ENCODE data around the gene MARK3.
A peak's percentile ranks its signal among the peaks of the same experiment; 100 is the strongest.

The MARK3 gene

DNA sequence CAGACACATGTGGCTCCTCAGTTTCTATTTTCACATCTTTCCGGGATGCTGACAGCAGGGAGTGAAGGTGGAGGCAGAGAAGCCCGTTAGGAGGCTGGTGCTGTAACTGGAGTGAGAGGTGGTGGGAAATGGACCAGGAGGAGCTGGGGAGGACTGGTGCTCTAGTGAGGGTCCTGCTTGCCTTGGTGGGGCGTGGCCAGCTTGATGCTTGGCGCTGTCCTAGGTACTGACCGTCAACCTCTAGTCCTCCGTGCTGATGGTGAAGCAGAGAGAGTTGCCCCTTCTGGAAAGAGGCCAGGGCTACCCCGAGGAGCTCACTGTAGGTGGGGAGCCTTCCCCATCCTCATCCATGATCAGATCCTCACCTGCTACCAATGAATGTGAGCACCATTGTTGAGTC, 145.2 kb downstream of the MARK3 start:
- H3K9me3 ChIP-seq (ENCODE audit: insufficient read depth, low read depth, low read length): no peaks in the 10 kb centered on the region
- H3K36me3 ChIP-seq (ENCODE audit: insufficient read depth, low read length): peaks cover 20% of the 10 kb centered on the region; the same call in 1 of the 2 replicates
- no peak overlapping the region for H3K9ac ChIP-seq (ENCODE audit: low read depth, low read length)
- no peak overlapping the region for H3K27ac ChIP-seq (ENCODE audit: low read depth, low read length)
- 71% methylated on average over 7 of the region's 7 CpGs for WGBS
- no peaks in the 10 kb centered on the region for H3K27me3 ChIP-seq (ENCODE audit: insufficient read depth, low read length)
- H3K4me3 ChIP-seq (ENCODE audit: low read length): 0 out of 2 replicates have a peak overlapping the region, but pooled peaks have one; percentile 98
- H3K4me1 ChIP-seq (ENCODE audit: insufficient read depth, low read length): peaks cover 2% of the 10 kb centered on the region; the same call in 1 of the 2 replicates

GRCh38 chr14:103530831-103531230, 145.6 kb downstream of the MARK3 start:
- Histone ChIP-seq H3K4me3 (ENCODE audit: low read length) (no peak overlapping the region), H3K4me1 (ENCODE audit: insufficient read depth, low read length) (peaks cover 2% of the 10 kb centered on the region; the same call in 1 of the 2 replicates), H3K9ac (ENCODE audit: low read depth, low read length) (no peak overlapping the region), H3K27ac (ENCODE audit: low read depth, low read length) (no peak overlapping the region), H3K9me3 (ENCODE audit: insufficient read depth, low read depth, low read length) (no peaks in the 10 kb centered on the region), H3K27me3 (ENCODE audit: insufficient read depth, low read length) (no peaks in the 10 kb centered on the region), H3K36me3 (ENCODE audit: insufficient read depth, low read length) (peaks cover 22% of the 10 kb centered on the region; the same call in 1 of the 2 replicates)
- 93% methylated on average over 11 of the region's 11 CpGs for whole genome bisulfite sequencing

DNA sequence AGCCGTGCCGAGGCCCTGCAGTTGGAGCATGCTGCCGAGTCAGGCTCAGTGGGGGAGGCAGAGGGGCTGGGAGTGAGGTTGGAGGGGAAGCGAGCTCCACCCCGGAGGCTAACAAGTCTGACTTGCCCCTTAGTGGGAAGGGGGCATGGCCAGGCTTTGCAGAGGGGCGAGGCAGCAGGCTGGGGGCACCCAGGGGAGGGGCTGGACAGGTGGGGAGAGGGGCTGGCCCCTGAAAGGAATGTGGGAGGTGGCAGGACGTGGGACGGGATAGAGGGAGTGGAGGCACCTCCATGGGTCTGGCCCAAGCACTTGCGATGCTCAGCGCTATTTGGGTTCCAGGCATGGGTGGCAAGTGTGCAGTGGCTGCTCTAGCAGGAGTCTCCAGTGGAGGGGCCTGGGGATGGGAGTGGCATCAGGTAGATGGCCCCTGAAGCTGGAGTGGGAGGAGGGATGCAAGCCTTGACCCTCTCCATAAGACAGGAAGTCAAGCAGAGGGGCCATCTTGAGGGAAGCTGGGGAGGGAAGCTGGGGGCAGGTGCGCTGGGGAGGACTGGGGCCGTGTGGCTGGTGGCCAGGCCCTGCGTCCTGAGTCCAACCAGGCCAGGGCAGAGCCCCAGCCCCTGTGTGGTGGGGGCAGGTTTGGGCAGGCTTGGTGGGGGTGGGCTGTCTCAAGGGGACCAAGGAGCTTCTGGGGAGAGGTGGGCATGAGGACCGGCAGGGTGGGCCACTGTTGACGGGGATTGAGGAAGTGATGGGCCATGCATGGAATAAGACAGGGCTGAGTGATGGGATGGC, 146.4 kb downstream of the MARK3 start:
- Histone ChIP-seq H3K4me1 (ENCODE audit: insufficient read depth, low read length) (peaks cover 2% of the 10 kb centered on the region; the same call in 1 of the 2 replicates), H3K9ac (ENCODE audit: low read depth, low read length) (no peak overlapping the region), H3K9me3 (ENCODE audit: insufficient read depth, low read depth, low read length) (no peaks in the 10 kb centered on the region), H3K27me3 (ENCODE audit: insufficient read depth, low read length) (no peaks in the 10 kb centered on the region), H3K36me3 (ENCODE audit: insufficient read depth, low read length) (peaks cover 22% of the 10 kb centered on the region; the same call in 1 of the 2 replicates), H3K4me3 (ENCODE audit: low read length) (no peak overlapping the region), H3K27ac (ENCODE audit: low read depth, low read length) (no peak overlapping the region)
- 93% methylated on average over 15 of the region's 15 CpGs for WGBS

- 95% methylated on average over 32 of the region's 32 CpGs for WGBS
- Histone ChIP-seq H3K4me1 (ENCODE audit: insufficient read depth, low read length) (peaks cover 2% of the 10 kb centered on the region; the same call in 1 of the 2 replicates), H3K9ac (ENCODE audit: low read depth, low read length) (no peak overlapping the region), H3K9me3 (ENCODE audit: insufficient read depth, low read depth, low read length) (no peaks in the 10 kb centered on the region), H3K27ac (ENCODE audit: low read depth, low read length) (no peak overlapping the region), H3K4me3 (ENCODE audit: low read length) (no peak overlapping the region), H3K36me3 (ENCODE audit: insufficient read depth, low read length) (peaks cover 22% of the 10 kb centered on the region; the same call in 1 of the 2 replicates), H3K27me3 (ENCODE audit: insufficient read depth, low read length) (no peaks in the 10 kb centered on the region)
These were observed 147.3 kb downstream of the MARK3 start for GRCh38 chr14:103532216-103533136.

DNA sequence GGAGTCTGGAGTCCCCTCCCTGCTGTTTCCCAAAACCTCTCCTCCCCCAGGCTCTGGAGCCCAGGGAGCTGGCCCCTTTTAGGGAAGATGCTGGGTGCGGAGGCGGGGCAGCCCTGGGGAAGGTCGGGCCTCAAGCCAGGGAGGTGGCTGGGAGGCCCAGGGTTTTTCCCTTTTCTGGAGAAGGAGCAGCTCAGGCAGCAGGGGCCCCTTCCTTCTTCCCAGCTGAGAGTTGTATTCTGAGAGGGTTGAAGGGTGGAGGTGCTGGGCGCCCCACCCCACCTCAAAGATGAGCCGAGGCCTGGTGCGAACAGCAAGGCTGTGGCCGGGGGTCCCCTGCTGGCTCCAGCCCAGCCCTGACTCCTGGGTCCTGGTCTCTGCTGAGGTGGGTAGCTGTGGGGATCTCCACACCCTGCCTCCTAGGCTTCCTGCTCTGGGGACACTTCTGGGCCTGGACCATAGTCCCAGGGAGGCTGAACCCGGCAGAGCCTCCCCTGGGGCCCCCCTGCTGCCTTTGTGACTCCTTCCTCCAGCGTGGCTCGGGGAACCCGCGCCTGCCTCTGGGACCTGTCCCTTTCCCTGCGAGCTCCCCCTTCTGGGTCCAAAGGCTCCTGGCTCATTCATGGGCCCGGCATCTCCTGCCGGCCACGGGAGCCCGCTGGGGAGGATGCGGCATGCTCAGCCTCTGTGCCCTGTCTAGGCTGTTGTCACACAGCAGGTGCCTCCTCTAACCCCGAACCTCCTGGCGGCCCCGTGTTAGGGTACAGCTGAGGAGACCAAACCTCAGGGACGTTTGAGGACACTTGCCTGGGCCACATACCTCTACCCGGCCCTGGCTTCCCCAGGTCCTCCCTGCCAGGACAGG, 148.2 kb downstream of the MARK3 start:
- Histone ChIP-seq H3K27me3 (ENCODE audit: insufficient read depth, low read length) (no peaks in the 10 kb centered on the region), H3K36me3 (ENCODE audit: insufficient read depth, low read length) (peaks cover 22% of the 10 kb centered on the region; the same call in 1 of the 2 replicates), H3K4me1 (ENCODE audit: insufficient read depth, low read length) (peaks cover 2% of the 10 kb centered on the region; the same call in 1 of the 2 replicates), H3K9me3 (ENCODE audit: insufficient read depth, low read depth, low read length) (no peaks in the 10 kb centered on the region), H3K27ac (ENCODE audit: low read depth, low read length) (no peak overlapping the region), H3K4me3 (ENCODE audit: low read length) (no peak overlapping the region), H3K9ac (ENCODE audit: low read depth, low read length) (no peak overlapping the region)
- 94% methylated on average over 23 of the region's 23 CpGs for WGBS

DNA sequence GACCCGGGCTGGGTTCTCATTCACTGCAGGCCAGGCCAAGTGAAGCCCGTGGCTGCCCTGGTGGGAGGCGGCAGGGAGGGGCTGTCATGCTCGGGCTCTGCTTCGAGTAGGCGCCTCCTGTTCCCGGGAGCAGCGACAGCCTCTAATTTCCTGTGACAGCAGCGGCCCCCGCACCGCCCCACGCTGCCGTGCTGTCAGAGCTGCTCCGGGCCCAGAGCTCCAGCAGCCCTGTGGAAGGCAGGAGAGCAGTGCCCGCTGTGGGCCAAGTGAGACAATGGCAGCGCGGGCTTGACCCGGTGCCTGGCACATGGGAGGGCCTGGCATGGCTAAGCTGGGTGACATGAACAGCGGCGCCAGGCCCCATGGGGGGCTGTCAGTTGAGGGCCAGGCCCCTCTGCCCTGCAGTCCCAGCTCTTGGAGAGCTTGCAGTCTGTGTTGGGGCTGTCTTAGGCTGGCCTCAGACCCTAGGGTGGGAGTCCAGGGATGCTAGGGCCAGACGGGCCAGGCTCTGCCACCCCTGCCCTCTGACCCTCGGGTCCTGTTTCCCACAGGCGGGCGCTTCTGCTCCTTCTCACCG, 148.9 kb downstream of the MARK3 start:
- Histone ChIP-seq H3K4me1 (ENCODE audit: insufficient read depth, low read length) (peaks cover 2% of the 10 kb centered on the region; the same call in 1 of the 2 replicates), H3K4me3 (ENCODE audit: low read length) (no peak overlapping the region), H3K27me3 (ENCODE audit: insufficient read depth, low read length) (no peaks in the 10 kb centered on the region), H3K27ac (ENCODE audit: low read depth, low read length) (no peak overlapping the region), H3K9me3 (ENCODE audit: insufficient read depth, low read depth, low read length) (no peaks in the 10 kb centered on the region), H3K36me3 (ENCODE audit: insufficient read depth, low read length) (peaks cover 22% of the 10 kb centered on the region; the same call in 1 of the 2 replicates), H3K9ac (ENCODE audit: low read depth, low read length) (no peak overlapping the region)
- 95% methylated on average over 25 of the region's 25 CpGs for WGBS

DNA sequence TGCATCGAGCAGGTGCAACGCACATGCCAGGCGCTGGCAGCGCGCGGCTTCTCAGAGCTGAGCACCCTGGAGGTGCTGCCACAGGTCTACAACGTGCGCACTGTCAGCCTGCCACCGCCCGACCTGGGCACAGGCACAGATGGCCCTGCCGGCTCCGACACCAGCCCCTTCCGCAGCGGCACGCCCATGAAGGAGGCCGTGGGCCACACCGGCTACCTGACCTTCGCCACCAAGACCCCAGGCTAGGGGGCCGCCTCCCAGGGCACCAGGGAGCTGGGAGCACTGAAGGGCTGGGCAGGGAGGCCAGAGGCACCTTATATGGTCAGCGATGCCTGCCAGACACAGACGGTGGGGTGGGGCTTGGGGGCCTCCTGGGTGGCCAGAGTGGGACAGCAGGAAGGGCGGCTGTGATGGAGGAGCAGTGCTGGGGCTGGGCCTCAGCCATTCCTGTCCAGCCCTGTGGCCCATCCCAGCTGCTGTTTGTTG, 149.4 kb downstream of the MARK3 start:
- H3K9me3 ChIP-seq (ENCODE audit: insufficient read depth, low read depth, low read length): no peaks in the 10 kb centered on the region
- peaks cover 22% of the 10 kb centered on the region; the same call in 1 of the 2 replicates for H3K36me3 ChIP-seq (ENCODE audit: insufficient read depth, low read length)
- 95% methylated on average over 22 of the region's 22 CpGs for WGBS
- peaks cover 2% of the 10 kb centered on the region; the same call in 1 of the 2 replicates for H3K4me1 ChIP-seq (ENCODE audit: insufficient read depth, low read length)
- H3K9ac ChIP-seq (ENCODE audit: low read depth, low read length): no peak overlapping the region
- H3K27me3 ChIP-seq (ENCODE audit: insufficient read depth, low read length): no peaks in the 10 kb centered on the region
- H3K4me3 ChIP-seq (ENCODE audit: low read length): no peak overlapping the region
- H3K27ac ChIP-seq (ENCODE audit: low read depth, low read length): no peak overlapping the region

GRCh38 chr14:103535081-103535890, 150.1 kb downstream of the MARK3 start:
- WGBS: 94% methylated on average over 21 of the region's 21 CpGs
- Histone ChIP-seq H3K27ac (ENCODE audit: low read depth, low read length) (no peak overlapping the region), H3K9ac (ENCODE audit: low read depth, low read length) (no peak overlapping the region), H3K36me3 (ENCODE audit: insufficient read depth, low read length) (peaks cover 22% of the 10 kb centered on the region; the same call in 1 of the 2 replicates), H3K27me3 (ENCODE audit: insufficient read depth, low read length) (no peaks in the 10 kb centered on the region), H3K4me3 (ENCODE audit: low read length) (no peak overlapping the region), H3K4me1 (ENCODE audit: insufficient read depth, low read length) (no peaks in the 10 kb centered on the region), H3K9me3 (ENCODE audit: insufficient read depth, low read depth, low read length) (no peaks in the 10 kb centered on the region)

DNA sequence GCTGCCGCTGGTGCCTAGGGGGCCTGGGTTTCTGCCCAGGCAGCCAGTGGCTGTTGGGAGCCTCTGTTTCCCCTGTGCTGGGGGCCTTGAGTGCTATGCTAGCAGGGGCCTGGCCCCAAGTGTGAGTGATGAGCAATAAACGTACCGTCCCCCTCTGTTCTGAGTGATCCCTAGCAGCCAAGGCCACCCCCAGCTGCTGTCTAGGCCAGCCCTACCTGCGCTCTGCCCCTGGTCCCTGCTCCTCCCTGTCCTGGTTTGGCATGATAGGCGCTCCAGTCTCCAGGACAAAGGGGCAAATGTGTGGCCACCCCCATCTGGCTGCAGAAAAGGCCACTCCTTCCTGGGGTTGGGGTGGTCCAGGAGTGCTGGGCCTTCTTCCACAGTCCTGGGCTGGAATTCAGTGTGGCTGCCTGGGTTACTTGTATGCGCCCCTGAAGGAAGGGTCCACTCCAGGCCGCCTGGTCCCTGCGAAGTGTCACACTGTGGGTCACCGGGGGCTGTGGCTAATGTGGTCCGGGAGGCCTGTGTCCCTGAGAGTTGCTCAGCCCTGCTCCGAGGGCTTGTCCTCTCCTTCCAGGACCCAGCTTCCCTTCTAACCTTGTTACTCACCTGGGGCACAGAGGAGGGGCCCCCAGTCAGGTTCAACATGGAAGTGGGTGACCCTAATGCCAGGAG, 150.8 kb downstream of the MARK3 start:
- WGBS: 93% methylated on average over 11 of the region's 11 CpGs
- Histone ChIP-seq H3K27me3 (ENCODE audit: insufficient read depth, low read length) (no peaks in the 10 kb centered on the region), H3K4me1 (ENCODE audit: insufficient read depth, low read length) (peaks cover 4% of the 10 kb centered on the region; the same call in 1 of the 2 replicates), H3K9ac (ENCODE audit: low read depth, low read length) (no peak overlapping the region), H3K4me3 (ENCODE audit: low read length) (no peak overlapping the region), H3K9me3 (ENCODE audit: insufficient read depth, low read depth, low read length) (no peaks in the 10 kb centered on the region), H3K27ac (ENCODE audit: low read depth, low read length) (no peak overlapping the region), H3K36me3 (ENCODE audit: insufficient read depth, low read length) (peaks cover 22% of the 10 kb centered on the region; the same call in 1 of the 2 replicates)
